H1 (cell line): ENCODE measurements around the gene MAML3. TPM values are rescaled to one million over a fixed set of nuclear protein-coding genes. Genes with fewer than 3 reads are reported as not detected.

Source experiments
- BCL11A ChIP-seq, 2 experiments: IDR thresholded peaks; one replicate each; pipeline ENCODE4 v1.6.1; 2011; ENCODE audit warnings: low read depth in 2 of 2, low read length in 2 of 2, mild to moderate bottlenecking in 2 of 2
- CTCF ChIP-seq, 3 experiments: IDR thresholded peaks; 1 replicate in 2 of 3; 2 replicates in 1 of 3; pipeline versions ENCODE4 v1.5.1 to v1.6.1; 2011; ENCODE audit warnings: low read length in 3 of 3, mild to moderate bottlenecking in 3 of 3, inconsistent platforms in 2 of 3, low read depth in 1 of 3, moderate library complexity in 1 of 3; ENCODE audit not compliant: insufficient read depth in 1 of 3; ENCODE audit errors: control extremely low read depth in 1 of 3
- TAF1 ChIP-seq: IDR thresholded peaks from 2 replicates; pipeline ENCODE4 v1.6.1; 2011; ENCODE audit warnings: mild to moderate bottlenecking, low read depth, low read length
- polyA plus RNA-seq, 7 experiments: library from polyadenylated mRNA; depleted of rRNA in 3 of 7; stranded (reverse) in 5 of 7; unstranded in 2 of 7; fragments of >200 nt in 5 of 7; fragments of 200-250 nt in 2 of 7; gene quantifications; 1 replicate in 5 of 7; 2 replicates in 1 of 7; 4 replicates in 1 of 7; pipeline versions ENCODE4 v1.2.1 to v1.2.3, GENCODE V29; 2011 to 2013; ENCODE audit warnings: missing spikeins in 2 of 7, mixed read lengths in 2 of 7
- total RNA-seq: library from RNA; stranded (reverse); fragmentation: NEBNext Ultra II Directional; extraction: Animal tissue kit (Norgen Biotek cat#: 25700); gene quantifications from 2 replicates; pipeline ENCODE4 v1.2.1, GENCODE V29; 2021

Gene MAML3
- total and polyA plus RNA-seq, 2 of the 8 experiments (the other 6 are each of a cell fraction or from before 2014, with no cell fraction given): 2.1 to 5.7 TPM

GRCh38 chr4:139933541-139933940 is 220.4 kb downstream of the MAML3 start (continued):
- TF ChIP-seq CTCF (IDR thresholded peaks at IDR 0.05; ENCODE audit: control extremely low read depth in 1 of 3, insufficient read depth in 1 of 3, low read depth in 1 of 3, low read length in 3 of 3): no peak
- TF ChIP-seq BCL11A (IDR thresholded peaks at IDR 0.05; ENCODE audit: low read depth in 2 of 2, low read length in 2 of 2): no peak
- no peak for TF ChIP-seq TAF1
